HG02870 (cell line): ENCODE measurements around the gene ARHGAP5.

Experiments
- ATAC-seq: cut with Tn5 transposase; IDR thresholded peaks from one replicate; pipeline ENCODE4 v1.9.1; 2021; ENCODE audit warnings: mild to moderate bottlenecking, moderate library complexity; ENCODE audit not compliant: unreplicated experiment

ARHGAP5 gene

DNA sequence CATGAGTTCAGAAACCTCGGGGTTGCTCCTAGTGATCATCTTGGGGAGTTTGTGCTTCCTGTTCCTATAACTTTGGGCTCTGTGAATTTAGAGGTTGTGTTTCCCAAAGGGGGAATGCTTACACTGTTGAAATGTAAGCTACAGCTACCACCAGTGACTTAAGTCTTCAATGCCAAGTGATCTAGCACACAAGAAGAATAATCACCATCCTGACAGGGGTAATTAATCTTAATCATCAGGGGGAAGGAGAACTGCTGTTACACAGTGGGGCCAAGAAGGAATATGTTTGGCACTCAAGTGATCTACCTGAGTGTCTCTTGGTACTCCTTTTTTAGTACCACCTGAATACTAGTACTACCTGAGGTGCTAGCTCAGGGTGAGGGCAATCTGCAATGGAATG is 89.8 kb downstream of the ARHGAP5 start:
- ATAC-seq = no peak

DNA sequence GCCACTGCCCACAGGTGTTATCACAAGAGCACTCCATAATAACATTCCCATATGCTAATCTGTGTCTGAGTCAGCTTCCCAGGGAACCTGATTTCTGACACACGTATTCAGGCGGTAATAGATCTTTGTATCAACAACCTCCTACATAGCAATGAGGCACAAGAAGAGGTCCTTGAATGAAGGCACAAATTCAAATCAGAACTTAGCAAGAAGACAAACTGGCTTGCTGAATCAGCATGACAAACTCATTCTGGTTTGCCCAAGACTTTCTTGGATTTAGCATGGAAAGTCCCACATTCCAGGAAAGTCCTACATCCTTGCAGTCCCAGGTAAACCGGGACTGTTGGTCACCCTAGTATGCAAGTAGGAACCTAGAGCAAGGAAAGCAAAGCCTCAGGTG is 90.8 kb downstream of the ARHGAP5 start:
- no peak for ATAC-seq

DNA sequence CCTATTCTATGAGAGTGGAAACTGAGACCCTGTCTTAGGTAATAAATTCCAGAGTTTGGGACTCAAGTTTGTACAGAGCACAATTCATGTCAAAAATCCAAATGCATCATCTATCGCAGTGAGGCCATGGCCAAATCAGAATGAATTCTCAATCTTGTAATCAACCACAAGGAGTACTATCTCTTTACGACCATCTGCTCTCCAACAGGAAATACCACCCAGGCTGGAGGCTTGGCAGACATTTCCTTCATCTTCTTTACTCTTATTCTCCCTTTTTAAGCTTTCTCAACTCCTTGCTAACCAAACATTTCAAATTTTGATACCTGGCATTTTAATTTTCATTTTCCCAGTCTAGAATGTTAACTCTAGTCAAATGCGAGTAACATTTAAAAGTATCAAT is 92.1 kb downstream of the ARHGAP5 start:
- ATAC-seq = no peak

DNA sequence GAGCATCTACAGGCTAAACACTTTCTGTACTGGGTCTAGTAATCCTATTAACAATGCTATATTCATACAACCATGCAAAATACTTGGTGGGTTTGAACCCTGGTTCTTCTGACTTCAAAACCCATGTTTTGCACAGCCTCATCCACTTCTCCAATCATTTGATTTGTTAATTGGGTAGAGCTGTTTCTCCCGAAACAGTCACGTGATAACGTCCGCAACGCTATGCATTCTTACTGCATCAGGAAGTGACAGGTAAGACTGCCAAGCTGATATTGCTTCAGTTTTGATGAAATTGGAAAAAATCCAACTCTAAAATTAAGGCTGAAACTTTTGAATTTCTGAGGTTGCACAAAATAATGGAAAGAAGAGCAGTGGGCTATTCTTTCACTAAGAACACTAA is 94.4 kb downstream of the ARHGAP5 start:
- ATAC-seq = no peak

DNA sequence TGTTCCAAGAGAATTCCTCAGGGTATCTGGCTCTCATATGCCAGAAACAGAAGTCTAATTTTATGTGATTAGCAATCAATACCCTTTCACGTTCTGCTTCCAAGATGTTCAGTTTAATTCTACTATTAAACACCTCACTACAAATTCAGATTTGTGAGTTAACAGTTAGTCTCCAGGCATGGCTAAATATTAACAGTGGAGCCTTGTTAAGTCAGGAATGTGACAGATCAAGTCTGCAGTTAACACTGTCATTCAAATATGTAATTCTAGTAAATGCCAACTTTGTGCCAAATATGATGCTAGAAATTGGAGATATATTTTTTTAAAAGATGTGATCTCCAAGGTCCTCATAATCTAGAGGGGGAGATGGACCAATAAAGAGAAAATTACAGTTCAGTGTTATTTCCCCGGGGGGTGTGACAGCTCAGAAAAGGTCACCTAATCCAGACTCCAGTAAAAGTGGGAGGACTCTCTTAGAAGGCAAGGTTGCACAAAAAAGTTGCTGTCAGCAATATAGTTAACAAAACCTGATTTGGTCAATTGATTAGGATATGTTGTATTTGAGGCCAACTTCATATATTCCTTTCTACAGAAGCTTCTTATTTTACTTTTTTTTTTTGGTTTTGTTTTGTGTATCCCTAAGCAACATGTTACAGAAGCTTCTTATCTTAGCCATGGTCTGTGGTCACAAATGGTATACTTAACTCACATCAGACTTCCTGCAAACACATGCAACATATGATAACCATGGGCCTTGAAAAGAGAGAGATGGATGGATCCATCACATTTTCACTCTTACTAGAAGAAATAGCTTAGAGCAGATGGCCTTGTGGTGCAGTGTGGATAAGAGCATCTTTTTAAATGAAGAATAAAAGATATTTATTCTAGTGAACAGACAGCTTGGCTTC is 106.3 kb downstream of the ARHGAP5 start:
- no peak for ATAC-seq

DNA sequence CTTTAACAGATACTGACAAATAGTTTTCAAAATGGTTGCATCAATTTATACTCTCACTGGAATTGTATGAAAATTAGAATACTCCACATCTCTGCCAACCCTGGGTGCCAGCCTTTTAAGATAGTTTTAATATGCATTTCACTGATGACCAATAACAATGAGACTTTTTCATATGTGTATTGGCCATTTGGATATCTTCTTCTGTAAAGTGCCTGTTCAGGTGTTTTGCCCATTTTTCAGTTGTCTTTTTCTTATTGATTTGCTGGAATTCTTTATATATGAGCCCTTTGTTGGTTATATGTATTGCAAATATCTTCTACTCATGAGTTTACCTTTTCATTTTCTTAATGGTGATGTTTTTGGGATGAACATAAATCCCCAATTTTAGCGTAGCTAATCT is 108.0 kb downstream of the ARHGAP5 start:
- no peak for ATAC-seq

DNA sequence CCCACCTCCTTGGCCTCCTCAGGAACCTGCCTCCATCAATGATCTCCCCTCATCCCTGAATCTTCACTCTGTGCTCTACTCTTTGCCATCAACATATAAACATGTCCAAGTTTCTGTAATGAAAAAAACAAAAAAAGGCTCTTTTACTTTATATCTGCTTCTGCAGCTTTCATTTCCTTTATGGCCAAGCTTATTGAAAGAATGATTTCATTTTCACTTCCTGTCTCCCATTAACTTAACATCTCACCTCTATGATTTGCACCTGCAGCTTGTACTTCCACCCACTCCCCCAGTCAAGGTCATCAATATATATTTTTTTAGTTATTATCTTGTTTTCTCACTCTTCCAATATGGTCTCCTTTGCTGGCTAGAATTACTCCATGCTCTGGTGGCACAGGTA is 109.1 kb downstream of the ARHGAP5 start:
- ATAC-seq = no peak

DNA sequence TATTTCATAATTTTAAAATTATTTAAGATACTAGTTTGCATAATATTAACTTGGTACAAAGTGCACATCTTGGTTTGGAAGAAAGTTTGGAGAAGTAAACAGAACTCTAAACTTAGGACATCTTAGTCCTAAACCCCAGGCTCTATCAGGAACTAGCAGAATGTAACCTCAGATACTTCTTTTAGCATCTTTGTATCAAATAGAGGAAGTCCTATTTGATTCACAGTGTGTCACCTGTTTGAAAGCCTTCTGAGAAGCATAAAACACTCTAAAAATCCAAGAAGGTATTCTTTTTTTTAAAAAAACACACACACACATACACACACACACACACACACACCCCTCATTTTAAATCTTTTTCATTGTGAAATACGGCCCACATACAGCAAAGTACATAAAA is 112.7 kb downstream of the ARHGAP5 start:
- ATAC-seq = no peak

DNA sequence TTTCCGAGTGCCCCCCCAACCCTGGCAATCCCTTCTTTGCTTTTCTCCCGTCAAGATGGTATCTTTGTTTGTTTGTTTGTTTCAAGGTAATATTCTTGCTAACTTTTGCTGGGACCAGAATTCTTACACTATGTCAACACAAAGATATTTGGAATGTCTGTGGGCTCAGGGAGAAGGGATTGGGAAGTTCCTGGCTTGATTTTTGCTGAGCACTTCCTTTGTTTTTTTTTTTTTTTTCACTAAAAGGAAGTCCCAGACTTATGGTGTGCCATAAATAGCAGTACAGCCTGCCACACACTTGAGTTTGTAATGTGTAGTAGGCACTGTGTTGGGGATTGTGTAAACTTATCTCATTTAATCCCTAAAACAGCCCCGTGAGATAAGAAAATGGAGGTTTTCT is 113.6 kb downstream of the ARHGAP5 start:
- no peak for ATAC-seq

DNA sequence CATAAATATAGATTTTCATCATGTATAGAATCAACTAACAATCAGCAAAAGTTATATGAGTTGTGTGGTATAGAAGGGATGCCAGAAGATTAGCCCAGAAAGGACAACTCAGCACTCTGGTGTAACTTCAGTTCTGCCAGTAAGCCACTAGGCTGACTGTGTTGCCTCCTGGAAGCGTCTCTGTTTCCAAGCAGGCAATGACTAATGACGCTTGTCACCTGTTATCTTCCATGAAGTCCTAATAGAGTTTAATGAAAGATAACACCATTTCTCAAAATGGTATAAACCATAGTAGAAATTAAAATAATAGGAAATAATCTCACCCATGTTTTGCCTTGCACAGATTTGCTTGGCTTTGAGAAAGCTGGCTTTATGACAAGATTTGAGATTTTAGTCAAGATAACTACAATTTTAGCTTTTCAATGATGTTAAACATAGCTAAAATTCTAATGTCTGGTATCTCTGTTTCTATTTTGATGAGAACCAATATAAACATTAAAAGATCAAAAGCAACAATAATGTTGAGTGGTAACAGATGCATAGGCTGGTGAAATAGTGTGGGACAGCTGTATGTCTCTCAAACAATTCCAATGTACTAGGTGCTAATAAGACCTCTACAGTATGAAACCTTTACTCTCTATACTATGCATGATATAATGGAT is 115.7 kb downstream of the ARHGAP5 start:
- ATAC-seq = no peak

DNA sequence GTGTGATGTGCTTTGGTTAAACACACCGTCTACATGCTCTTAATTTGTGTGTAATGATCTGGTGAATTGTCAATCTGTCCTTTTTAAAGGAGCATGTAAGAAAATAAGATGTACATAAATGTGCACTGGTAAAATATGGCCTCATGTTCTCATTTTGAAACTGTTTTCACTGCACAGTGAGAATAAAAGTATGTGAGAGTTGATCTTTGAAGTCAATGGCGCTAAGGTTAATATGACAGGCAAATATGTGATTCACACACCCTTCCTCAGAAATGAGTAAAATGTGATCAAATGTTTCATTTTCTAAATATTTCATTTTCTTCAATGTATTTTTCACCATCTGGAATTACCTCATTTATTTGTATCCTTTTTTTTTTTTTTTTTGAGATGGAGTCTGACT is 116.4 kb downstream of the ARHGAP5 start:
- no peak for ATAC-seq

DNA sequence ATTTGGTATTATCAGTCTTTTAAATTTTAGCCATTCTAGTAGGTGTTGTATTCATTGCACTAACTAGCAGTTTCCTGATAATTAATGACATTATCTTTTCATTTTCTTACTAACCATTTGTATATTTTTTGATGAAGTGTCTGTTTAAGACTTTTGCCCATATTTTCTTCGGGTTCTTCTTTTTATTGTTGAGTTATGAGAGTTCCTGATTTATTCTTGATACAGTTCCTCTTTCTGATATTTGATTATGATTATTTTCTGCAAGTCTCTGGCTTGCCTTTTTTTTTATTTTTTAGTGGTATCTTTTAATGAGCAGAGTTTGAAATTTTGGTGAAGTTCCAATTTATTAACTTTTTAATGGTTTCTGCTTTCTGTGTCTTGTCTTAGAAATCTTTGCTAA is 118.5 kb downstream of the ARHGAP5 start:
- ATAC-seq = no peak

DNA sequence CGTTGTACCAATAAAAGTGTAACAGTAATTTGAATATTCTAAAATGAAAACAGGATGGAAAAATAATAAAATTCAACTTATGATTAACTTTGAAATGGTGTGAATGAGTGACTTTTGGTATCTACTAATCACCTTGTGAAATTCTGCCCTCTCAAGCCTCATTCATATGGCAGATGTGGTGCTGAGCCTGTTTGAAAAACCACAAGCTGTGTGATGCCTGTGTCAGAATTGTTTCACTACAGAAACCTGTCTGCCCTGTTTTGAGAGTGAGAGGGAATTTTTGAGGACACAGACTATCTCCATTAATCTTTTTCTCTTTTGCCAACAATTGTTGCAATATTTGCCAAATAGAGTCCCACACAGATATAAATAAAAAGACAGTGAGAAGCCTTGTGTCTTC is 120.8 kb downstream of the ARHGAP5 start:
- peak; percentile 41 for ATAC-seq

DNA sequence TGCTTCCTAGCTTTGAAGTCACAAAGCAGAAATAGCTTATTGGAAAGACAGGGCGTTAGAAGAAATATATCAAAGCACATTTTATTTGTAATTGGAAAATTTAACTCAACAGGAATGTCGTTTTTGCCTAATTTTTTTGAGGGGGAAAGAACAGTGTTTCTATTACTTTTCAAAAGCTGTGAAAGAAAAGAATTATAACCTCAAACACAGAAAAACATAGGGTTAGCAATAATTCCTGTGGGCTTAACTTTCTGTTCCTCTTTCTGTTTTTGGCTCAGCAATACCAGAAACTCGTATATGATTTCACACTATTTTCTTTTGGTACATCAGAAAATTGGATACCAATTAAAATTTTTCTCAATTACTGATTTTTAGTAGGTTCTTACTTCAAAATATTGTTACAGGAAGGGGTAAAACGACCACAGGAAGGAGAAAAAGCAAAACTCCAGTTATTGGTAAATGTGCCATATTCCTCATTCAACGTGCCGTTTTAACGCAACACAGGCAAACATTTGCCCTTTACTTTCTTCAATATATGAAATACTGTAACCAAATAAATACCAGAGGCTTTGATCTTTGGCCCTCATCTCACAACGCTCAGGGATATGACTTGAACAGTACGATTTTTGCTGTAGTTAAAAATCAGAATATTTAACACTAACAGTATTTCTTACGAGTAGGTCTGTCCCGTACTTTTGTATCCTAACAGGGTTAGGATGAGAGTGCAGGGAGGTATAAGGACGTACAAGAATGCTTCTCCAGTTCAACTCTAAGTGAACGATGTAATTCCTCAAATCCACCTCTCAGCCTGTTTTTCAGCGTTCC is 123.5 kb downstream of the ARHGAP5 start:
- no peak for ATAC-seq

DNA sequence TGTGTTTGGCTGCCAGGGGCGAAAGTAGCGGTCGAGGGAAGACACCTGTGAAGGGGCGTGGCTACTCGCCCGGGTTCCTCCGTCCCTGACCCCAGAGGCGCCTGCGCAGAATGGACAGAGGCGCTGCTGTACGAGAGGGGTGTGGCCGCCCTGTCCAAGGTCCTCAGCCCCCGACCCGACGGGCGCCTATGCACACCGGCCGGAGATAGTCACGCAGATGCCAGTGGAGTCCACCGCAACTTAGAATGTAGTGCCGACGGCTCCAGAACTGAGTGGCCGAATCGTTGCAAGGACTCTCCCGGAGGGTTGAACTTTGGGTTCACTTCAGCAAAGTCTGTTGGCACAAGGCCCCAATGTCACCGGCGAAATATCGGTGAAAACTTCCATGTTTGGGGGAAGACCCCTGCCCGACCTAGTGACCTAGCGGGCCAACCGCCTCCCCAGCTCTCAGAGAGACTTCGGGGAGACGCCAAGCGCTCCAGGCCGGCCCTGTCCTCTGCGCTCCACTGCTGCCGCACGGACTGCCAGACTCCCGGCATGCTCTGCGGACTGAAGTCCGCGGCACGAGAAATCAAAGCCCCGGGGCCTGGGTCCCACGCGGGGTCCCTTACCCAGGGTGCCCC is 124.2 kb downstream of the ARHGAP5 start:
- peak; percentile 51 for ATAC-seq

DNA sequence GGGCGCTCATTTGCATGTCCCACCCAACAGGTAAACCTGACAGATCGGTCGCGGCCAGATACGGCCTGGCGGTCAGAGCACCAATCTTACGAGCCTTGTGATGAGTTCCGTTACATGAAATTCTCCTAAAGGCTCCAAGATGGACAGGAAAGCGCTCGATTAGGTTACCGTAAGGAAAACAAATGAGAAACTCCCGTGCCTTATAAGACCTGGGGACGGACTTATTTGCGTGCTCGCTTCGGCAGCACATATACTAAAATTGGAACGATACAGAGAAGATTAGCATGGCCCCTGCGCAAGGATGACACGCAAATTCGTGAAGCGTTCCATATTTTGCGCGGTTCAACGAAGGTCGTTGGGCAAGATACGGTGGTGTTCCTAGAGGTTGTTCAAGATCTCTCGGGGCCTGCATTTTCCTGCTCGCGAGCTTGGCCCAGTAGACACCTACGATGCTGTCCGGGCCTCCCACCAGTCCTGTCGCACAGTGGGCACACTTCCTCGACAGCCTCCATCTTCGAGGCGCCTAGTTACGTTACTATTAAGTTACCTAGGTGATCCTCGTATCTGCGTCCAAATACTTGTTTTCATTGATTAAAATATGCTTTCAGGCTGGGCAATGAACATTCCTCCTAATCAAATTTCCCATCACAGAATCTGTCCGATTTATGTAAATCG is 124.8 kb downstream of the ARHGAP5 start, which contains the start of gene RNU6-7:
Gene RNU6-7, plus strand, starts transcription at position 230 of the 675 bp plus-strand sequence.
- ATAC-seq = no peak

DNA sequence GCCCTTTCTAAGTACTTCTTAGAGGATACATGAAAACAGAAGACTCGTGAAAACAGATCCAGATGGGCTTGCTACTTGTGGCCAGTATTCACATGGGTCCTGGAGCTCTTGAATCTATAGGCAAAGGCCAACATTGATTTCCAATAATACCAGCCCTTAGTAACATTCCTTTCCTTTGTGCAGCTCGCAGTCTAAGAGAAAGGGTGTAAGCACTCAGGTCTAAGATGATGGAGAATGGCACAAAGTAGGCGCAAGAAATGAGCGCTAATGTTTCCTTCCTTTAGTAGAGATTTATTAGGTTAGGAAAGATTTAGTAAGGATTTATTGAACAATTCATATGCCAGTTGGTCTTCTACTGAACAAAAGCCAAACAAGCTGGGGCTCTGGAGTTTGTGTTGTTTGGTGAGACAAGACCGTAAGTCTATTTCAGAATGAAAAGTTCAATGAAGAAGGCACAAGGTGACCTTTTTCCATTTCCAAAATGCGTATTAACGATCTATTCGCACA is 125.4 kb downstream of the ARHGAP5 start:
- ATAC-seq = no peak

DNA sequence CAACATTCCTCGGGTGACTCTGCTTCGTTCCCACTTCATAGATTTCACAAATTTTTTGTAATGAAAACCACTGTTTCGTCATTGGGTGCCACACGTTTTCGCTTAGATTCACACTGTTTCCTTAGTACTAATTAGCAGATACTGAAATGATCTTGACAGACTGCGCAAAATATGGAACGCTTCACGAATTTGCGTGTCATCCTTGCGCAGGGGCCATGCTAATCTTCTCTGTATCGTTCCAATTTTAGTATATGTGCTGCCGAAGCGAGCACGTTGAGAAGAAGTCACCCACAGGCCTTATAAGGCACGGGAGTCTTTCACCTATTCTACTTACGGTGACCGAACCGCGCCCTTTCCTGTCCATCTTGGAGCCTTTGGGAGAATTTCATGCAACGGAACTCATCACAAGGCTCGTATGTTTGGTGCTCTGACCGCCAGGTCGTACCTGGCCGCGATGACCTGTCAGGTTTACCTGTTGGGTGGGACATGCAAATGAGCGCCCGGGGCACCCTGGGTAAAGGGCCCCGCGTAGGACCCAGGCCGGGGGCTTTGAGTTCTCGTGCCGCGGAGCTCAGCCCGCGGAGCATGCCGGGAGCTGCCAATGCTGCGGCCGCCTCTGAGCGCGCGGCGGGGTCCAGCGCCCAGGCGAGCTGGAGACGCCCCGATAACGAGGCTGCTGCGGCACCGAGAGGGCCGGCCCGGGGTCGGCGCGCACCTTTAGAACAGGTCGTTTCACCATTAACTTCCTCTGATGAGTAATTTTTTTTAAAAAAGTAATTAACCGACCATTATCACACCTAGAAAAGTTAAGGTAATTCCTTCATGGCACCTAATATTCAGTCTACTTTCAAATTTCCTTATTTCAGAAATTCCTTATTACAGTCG is 126.1 kb downstream of the ARHGAP5 start, which contains the start of gene RNU6-8:
Gene RNU6-8, minus strand, starts transcription at position 272 of the 885 bp plus-strand sequence.
- ATAC-seq = peak; percentile 39

DNA sequence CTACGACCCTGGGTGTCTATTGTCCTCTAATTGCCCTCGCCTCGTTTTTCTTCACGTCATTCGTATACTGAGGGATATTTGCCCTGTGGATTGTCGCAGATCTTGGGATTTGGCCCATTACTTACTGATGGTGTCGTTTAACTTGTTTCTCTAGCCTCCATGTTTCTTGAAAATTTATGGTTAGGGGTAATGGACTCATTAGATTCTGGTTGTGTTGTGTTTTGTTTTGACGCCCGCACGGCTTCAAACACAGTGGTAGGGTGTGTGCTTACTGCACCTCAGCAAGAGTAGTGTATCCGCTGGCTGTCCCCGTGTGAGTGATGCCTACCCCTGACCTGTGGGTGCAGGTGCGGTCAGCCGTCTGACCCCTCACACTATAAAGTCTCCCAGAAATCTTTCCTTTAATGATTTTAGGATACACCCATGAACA is 126.8 kb downstream of the ARHGAP5 start:
- no peak for ATAC-seq
